ENCODE data around the gene UNC5B. TPM values are rescaled to one million over a fixed set of nuclear protein-coding genes. Genes with fewer than 3 reads are reported as not detected.

Gene UNC5B
- total RNA-seq, 1 experiment from 2014 or later = 22.0 TPM

GRCh38 chr10:71273506-71273905 lies 61.1 kb downstream of the UNC5B start:
- Histone ChIP-seq H3K27me3 (ENCODE audit: insufficient read depth, low read length) (no peaks in the 10 kb centered on the region), H3K9me2 (ENCODE audit: insufficient read depth) (no peaks in the 10 kb centered on the region), H3K27ac (ENCODE audit: low read depth, low read length) (no peak overlapping the region), H3K4me1 (ENCODE audit: control insufficient read depth in 1 of 2, insufficient read depth in 2 of 2, low read length in 2 of 2) (peaks cover 26 to 34% of the 10 kb centered on the region in 2 experiments; a peak in 3 of 4 replicates), H4K20me1 (ENCODE audit: insufficient read depth) (no peaks in the 10 kb centered on the region), H3K4me3 (replicated peaks in 1 of 2; ENCODE audit: low read depth in 1 of 2, low read length in 2 of 2) (no peak overlapping the region), H2AFZ (ENCODE audit: low read depth, low read length, poor library complexity, severe bottlenecking) (no peak overlapping the region), H3K9ac (ENCODE audit: low read length) (no peak overlapping the region), H3K36me3 (ENCODE audit: control insufficient read depth in 1 of 2, insufficient read depth in 2 of 2, low read length in 2 of 2) (no peaks in the 10 kb centered on the region), H3K4me2 (ENCODE audit: low read length) (no peak overlapping the region), H3K79me2 (ENCODE audit: insufficient read depth, low read length) (no peaks in the 10 kb centered on the region), H3K9me3 (ENCODE audit: control insufficient read depth in 1 of 2, insufficient read depth in 1 of 2, low read depth in 1 of 2, low read length in 2 of 2) (no peaks in the 10 kb centered on the region)
- DNase-seq (ENCODE audit: low read depth, low spot score) = no peak
- ChIA-PET POLR2A (no interaction called here), RAD21 (ENCODE audit: low non-redundant PET in 1 of 2, low total read pairs in 2 of 2, uncharacterized antibody in 2 of 2, unreplicated experiment in 2 of 2) (interaction anchor here in 1 of 2 experiments (0.6 kb wide), 1 partner anchor 426 kb away, joined by 4 read pairs; no protein-coding TSS in a partner anchor), CTCF (interaction anchor here (1.2 kb wide), 1 partner anchor 61 kb away, joined by 3 read pairs; the partner anchor contains the start of gene UNC5B)
- TF ChIP-seq TCF7L2 (IDR thresholded peaks at IDR 0.05; ENCODE audit: borderline replicate concordance, extremely low read depth, insufficient read depth, insufficient read length) (no peak), REST (IDR thresholded peaks at IDR 0.05; ENCODE audit: low read depth) (no peak), ELF1 (IDR thresholded peaks at IDR 0.05; ENCODE audit: borderline replicate concordance, low read depth) (no peak), ZNF274 (IDR thresholded peaks at IDR 0.05; ENCODE audit: low read depth, low read length) (no peak), POLR2AphosphoS5 (IDR thresholded peaks at IDR 0.05; ENCODE audit: low read depth, low read length) (no peak), EGR1 (IDR thresholded peaks at IDR 0.05; ENCODE audit: low read depth) (no peak)
- intact Hi-C loops (cut with micrococcal nuclease) = loop anchor here (5.0 kb wide), 1 partner anchor 346 kb away; no protein-coding TSS in a partner anchor
- no peak for ATAC-seq
- no TSS peak for BruUV-seq (replicated peaks)

Data from HCT116 (cell line).